Measurements from ENCODE around the gene CA5B. TPM values are rescaled to one million over a fixed set of nuclear protein-coding genes. Genes with fewer than 3 reads are reported as not detected.
A peak's percentile ranks its signal among the peaks of the same experiment; 100 is the strongest.
"Not testable (repeated sequence)": the region's sequence is repeated elsewhere in the genome, so short reads cannot be mapped to it uniquely, and the experiment has no call there.

Gene CA5B
- total RNA-seq, 4 donors from 2014 or later = 7.4 to 21.7 (median 19.1) TPM

DNA sequence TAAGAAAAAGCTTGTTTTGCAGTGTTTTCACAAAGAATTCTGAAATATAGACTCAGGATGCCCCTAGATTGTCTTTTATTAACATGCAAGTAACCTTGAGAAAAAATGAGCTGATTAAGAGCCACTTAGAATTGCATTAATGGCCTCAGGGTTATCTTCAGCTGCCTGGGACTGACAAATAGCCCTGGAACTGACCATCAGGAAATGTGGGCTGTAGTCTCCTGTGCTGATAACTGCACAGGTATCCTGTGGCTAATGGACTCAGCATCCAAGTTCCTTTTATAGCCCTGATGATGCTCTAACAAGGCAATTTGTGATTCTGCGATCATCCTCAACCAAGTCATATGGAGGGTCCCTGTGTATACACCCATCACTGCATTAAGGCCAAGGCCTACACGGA, 17.0 kb downstream of the CA5B start:
- no peaks in the 10 kb centered on the region for H3K36me3 ChIP-seq
- H3K4me1 ChIP-seq = no peaks in the 10 kb centered on the region
- no peak overlapping the region for H3K27ac ChIP-seq
- H3K4me3 ChIP-seq = no peak overlapping the region
- DNase-seq = no peak
- no peaks in the 10 kb centered on the region for H3K27me3 ChIP-seq
- TF ChIP-seq, protein P1, sequence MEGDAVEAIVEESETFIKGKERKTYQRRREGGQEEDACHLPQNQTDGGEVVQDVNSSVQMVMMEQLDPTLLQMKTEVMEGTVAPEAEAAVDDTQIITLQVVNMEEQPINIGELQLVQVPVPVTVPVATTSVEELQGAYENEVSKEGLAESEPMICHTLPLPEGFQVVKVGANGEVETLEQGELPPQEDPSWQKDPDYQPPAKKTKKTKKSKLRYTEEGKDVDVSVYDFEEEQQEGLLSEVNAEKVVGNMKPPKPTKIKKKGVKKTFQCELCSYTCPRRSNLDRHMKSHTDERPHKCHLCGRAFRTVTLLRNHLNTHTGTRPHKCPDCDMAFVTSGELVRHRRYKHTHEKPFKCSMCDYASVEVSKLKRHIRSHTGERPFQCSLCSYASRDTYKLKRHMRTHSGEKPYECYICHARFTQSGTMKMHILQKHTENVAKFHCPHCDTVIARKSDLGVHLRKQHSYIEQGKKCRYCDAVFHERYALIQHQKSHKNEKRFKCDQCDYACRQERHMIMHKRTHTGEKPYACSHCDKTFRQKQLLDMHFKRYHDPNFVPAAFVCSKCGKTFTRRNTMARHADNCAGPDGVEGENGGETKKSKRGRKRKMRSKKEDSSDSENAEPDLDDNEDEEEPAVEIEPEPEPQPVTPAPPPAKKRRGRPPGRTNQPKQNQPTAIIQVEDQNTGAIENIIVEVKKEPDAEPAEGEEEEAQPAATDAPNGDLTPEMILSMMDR (IDR thresholded peaks at IDR 0.05) = no peak
- no peak for TF ChIP-seq POLR2A (IDR thresholded peaks at IDR 0.05)
- no peaks in the 10 kb centered on the region for H3K9me3 ChIP-seq

DNA sequence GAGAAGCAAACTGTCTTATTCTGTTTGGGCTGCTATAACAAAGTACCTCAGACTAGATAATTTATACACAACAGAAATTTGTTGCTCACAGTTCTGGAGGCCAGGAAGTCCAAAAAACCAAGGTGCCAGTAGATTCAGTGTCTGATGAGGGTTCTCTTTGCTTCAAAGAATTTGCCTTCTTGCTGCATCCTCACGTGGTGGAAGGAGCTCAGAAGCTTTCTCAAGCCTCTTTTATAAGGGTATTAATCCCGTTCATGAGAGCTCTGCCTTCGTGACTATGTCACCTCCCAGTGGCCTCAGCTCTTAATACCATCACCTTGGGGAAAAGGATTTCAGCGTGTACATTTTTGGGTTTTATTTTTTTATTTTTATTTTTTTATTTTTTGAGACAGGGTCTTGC, 20.1 kb downstream of the CA5B start:
- no peak overlapping the region for H3K27ac ChIP-seq
- no peaks in the 10 kb centered on the region for H3K27me3 ChIP-seq
- no peaks in the 10 kb centered on the region for H3K9me3 ChIP-seq
- no peak for DNase-seq
- H3K4me3 ChIP-seq = no peak overlapping the region
- H3K4me1 ChIP-seq = no peaks in the 10 kb centered on the region
- H3K36me3 ChIP-seq = no peaks in the 10 kb centered on the region
- TF ChIP-seq, protein P1 (IDR thresholded peaks at IDR 0.05) = no peak
- TF ChIP-seq POLR2A (IDR thresholded peaks at IDR 0.05) = no peak

DNA sequence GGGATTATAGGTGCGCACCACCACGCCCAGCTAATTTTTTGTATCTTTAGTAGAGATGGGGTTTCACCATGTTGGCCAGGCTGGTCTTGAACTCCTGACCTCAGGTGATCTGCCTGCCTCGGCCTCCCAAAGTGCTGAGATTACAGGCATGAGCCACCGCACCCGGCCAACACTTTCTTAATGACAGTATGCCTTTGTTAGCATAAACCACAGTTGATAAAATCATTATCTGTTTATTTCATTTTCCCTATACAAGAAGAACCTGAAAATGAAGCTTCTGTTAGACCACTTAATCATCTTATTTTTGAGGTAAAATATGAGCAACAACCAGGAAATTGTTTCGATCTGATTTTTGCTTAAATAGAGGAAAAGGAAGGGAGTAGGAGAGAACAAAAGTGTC, 21.8 kb downstream of the CA5B start:
- not testable (repeated sequence) for H3K4me3 ChIP-seq, DNase-seq, H3K27me3 ChIP-seq, H3K9me3 ChIP-seq, H3K27ac ChIP-seq, H3K4me1 ChIP-seq, H3K36me3 ChIP-seq

DNA sequence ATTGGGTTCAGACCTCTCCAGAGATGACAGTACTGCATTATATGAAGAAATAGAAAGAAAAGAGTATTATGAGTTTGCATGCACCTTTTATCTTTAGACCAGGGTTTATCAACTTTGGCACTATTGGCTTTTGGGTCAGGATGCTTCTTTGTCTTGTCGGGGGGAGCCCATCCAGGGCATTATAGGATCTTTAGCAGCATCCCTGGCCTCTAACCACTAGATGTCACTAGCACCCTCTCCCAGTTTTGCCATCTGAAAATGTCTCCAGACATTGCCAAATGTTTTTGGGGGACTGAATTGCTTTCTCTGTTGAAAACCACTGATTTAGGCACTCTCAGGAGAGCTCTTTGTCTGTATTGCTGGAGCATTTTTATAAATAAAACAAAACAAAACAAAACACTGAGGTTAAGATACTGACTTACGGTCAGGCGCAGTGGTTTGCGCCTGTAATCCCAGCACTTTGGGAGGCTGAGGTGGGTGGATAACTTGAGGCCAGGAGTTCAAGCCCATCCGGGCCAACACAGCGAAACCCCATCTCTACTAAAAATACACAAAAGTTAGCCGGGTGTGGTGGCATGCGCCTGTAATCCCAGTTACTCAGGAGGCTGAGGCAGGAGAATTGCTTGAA, 23.6 kb downstream of the CA5B start:
- no peak for TF ChIP-seq POLR2A (IDR thresholded peaks at IDR 0.05)
- TF ChIP-seq, protein P1 (IDR thresholded peaks at IDR 0.05) = peak; percentile 24 to 63 (median 50)
- no peak overlapping the region for H3K4me3 ChIP-seq
- no peaks in the 10 kb centered on the region for H3K36me3 ChIP-seq
- no peaks in the 10 kb centered on the region for H3K4me1 ChIP-seq
- peak in 1 of 3 donors; percentile 63 for DNase-seq
- no peak overlapping the region for H3K27ac ChIP-seq
- H3K9me3 ChIP-seq = no peaks in the 10 kb centered on the region
- H3K27me3 ChIP-seq = no peaks in the 10 kb centered on the region

DNA sequence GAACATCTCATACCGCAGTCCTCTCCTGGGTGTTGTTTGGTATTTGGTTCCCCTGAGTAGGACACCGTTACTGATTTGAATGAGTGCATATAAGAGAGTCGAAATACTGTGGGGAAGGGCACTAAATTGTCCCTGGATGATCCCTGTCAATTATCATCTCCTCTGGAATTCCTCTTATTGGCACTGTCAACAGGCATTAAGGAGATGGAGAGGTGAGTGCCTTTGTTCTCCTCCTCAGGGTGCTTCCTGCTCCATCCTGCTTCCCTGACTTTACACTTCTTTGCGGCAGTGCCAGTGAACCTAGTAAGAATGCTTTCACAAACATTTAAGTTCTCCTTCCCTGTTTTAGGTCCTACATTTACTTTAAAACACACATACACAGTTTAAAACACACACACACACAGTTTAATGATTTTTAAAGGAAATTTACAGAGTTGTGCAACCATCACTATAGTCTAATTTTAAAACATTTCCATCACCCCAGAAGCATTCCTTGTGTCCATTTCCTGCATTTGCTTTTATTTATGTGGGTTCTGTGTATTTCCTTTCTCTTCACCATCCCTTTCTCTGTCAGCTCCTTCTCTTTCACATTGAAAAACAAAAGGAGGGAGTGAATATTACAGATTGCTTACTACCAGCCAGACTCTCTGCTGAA, 31.4 kb downstream of the CA5B start:
- no peaks in the 10 kb centered on the region for H3K27me3 ChIP-seq
- no peak overlapping the region for H3K4me3 ChIP-seq
- H3K4me1 ChIP-seq = no peaks in the 10 kb centered on the region
- DNase-seq = no peak
- H3K36me3 ChIP-seq = no peaks in the 10 kb centered on the region
- TF ChIP-seq, protein P1 (IDR thresholded peaks at IDR 0.05) = no peak
- TF ChIP-seq POLR2A (IDR thresholded peaks at IDR 0.05) = no peak
- no peaks in the 10 kb centered on the region for H3K9me3 ChIP-seq
- H3K27ac ChIP-seq = no peak overlapping the region

DNA sequence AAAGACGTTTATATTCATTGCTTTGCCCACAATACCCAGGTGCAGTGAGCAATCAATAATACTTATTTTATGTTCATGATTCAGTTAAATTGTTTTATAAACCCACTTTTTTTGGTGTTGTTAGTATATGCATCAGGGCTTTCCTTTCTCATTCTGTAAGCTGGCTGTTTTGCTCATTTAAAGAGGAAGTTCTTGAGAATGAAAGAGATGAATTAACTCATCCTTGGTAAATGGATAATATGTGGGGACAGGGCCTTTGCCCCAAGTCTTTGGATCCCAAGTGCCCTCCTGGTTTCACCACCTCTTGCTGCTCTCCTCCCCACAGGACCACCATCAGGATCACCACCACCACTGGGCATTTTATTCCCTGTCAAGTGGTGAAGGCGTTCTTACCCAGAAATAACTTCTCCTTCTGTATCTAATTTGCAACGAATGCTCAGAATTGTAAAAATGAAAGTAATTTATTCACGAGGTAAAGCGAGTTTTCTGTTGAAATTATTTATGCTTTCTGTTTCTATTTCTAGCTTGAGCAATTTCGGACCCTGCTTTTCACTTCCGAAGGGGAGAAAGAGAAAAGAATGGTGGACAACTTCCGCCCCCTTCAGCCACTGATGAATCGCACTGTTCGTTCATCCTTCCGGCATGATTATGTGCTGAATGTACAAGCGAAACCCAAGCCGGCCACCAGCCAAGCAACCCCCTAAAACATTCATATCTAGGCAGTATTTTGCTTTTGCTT, 44.1 kb downstream of the CA5B start:
- no peaks in the 10 kb centered on the region for H3K4me1 ChIP-seq
- H3K27me3 ChIP-seq = no peaks in the 10 kb centered on the region
- H3K4me3 ChIP-seq = peak overlapping the region in 3 of 4 donors; percentile 14 to 29 (median 22)
- H3K36me3 ChIP-seq = no peaks in the 10 kb centered on the region
- DNase-seq = peak in 2 of 3 donors; percentile 50 to 59
- TF ChIP-seq POLR2A (IDR thresholded peaks at IDR 0.05) = no peak
- TF ChIP-seq, protein P1 (IDR thresholded peaks at IDR 0.05) = no peak
- H3K9me3 ChIP-seq = no peaks in the 10 kb centered on the region
- H3K27ac ChIP-seq = peak overlapping the region in 3 of 4 donors; percentile 50 to 66 (median 64)
